Panc1 (cell line): ENCODE measurements around the gene CHMP6. TPM values are rescaled to one million over a fixed set of nuclear protein-coding genes. Genes with fewer than 3 reads are reported as not detected.

Experiments
- ATAC-seq: fragments of 200-7000 bp; cut with Tn5 transposase; 2 replicates; pipeline ENCODE4 v1.9.1; 2020; ENCODE audit warnings: mild to moderate bottlenecking, moderate library complexity
- BruUV-seq: library from RNA; stranded (reverse); fragments of 400-500 nt; replicated peaks from 2 replicates; lab custom pipeline; 2021; lab: Mats Ljungman, UMichigan
- CTCF ChIA-PET: fragments of 300-600 bp; sonication (Branson Sonifier 250); formaldehyde crosslinking; loops from one replicate; lab custom pipeline; 2022; ENCODE audit warnings: antibody characterized with exemption; lab: Charles Lee
- POLR2A ChIA-PET: fragments of 300-600 bp; sonication (Branson Sonifier 250); formaldehyde crosslinking; loops from one replicate; lab custom pipeline; 2022; ENCODE audit warnings: antibody characterized with exemption; lab: Charles Lee
- DNase-seq: peaks from one replicate; pipeline ENCODE4 v3.0.0-alpha.2; 2010; ENCODE audit warnings: low read depth, low spot score
- H3K27ac ChIP-seq: 2 replicates; pipeline ENCODE4 v1.5.1; 2011; ENCODE audit warnings: mild to moderate bottlenecking, low read length, inconsistent platforms
- H3K27me3 ChIP-seq: fragments of 200-500 bp; sonication (Bioruptor generic); 2 replicates; pipeline ENCODE4 v1.6.0; 2014; ENCODE audit warnings: low read length, inconsistent platforms; ENCODE audit not compliant: control insufficient read depth, insufficient read depth
- H3K36me3 ChIP-seq: fragments of 200-500 bp; sonication (Bioruptor generic); 2 replicates; pipeline ENCODE4 v1.5.1; 2014; ENCODE audit warnings: inconsistent platforms, mild to moderate bottlenecking, low read length, moderate library complexity; ENCODE audit not compliant: control insufficient read depth, insufficient read depth
- H3K4me1 ChIP-seq: 2 replicates; pipeline ENCODE4 v1.5.1; 2011; ENCODE audit warnings: inconsistent platforms, mild to moderate bottlenecking, low read length, moderate library complexity; ENCODE audit not compliant: control insufficient read depth, insufficient read depth
- H3K4me3 ChIP-seq, 2 experiments: 2 replicates each; pipeline ENCODE4 v1.5.1; 2011 to 2012; ENCODE audit warnings: low read depth in 2 of 2, low read length in 2 of 2, mild to moderate bottlenecking in 2 of 2, inconsistent platforms in 1 of 2, moderate library complexity in 1 of 2
- H3K9me3 ChIP-seq: fragments of 200-500 bp; sonication (Bioruptor generic); 2 replicates; pipeline ENCODE4 v1.5.1; 2014; ENCODE audit warnings: low read depth, mild to moderate bottlenecking, inconsistent platforms, low read length, moderate library complexity; ENCODE audit not compliant: control insufficient read depth, insufficient read depth
- POLR2AphosphoS5 ChIP-seq: IDR thresholded peaks from 2 replicates; pipeline ENCODE4 v1.6.1; 2012; ENCODE audit warnings: mild to moderate bottlenecking, low read depth, low read length, moderate library complexity
- SIN3A ChIP-seq: IDR thresholded peaks from 2 replicates; pipeline ENCODE4 v1.6.1; 2012; ENCODE audit warnings: low read depth, mild to moderate bottlenecking, low read length, moderate library complexity, borderline replicate concordance; ENCODE audit not compliant: insufficient read depth
- TCF7L2 ChIP-seq: IDR thresholded peaks from 2 replicates; pipeline ENCODE4 v1.6.1; 2011; ENCODE audit warnings: mild to moderate bottlenecking, low read depth, low read length, inconsistent platforms
- in situ Hi-C: cut with HindIII; loops from 2 replicates; pipeline ENCODE4 v1.10.0; 2016; ENCODE audit warnings: low sequenced_read_pairs, low pct_unique_long_range_greater_than_20kb
- intact Hi-C: fragments of 100-400 bp; cut with micrococcal nuclease; formaldehyde crosslinking; loops from one replicate; pipeline ENCODE4 v1.10.0; 2022; ENCODE audit not compliant: unreplicated experiment
- total RNA-seq: library from RNA; stranded (reverse); gene quantifications from one replicate; pipeline ENCODE4 v1.2.1, GENCODE V29; 2021; ENCODE audit not compliant: unreplicated experiment
- TF ChIP-seq, protein P1 (sequence below), 2 experiments: IDR thresholded peaks; 2 replicates each; pipeline ENCODE4 v1.6.1; 2011 to 2012; ENCODE audit warnings: low read depth in 2 of 2, control low read depth in 1 of 2, low read length in 1 of 2, mild to moderate bottlenecking in 1 of 2, moderate library complexity in 1 of 2; ENCODE audit not compliant: insufficient read depth in 1 of 2
- TF ChIP-seq, protein P2 (sequence below): fragments of 450-650 bp; IDR thresholded peaks from 2 replicates; pipeline ENCODE4 v1.5.1; 2017; ENCODE audit warnings: mild to moderate bottlenecking

Gene CHMP6
- total RNA-seq, 1 experiment from 2014 or later, result 43.7 TPM

DNA sequence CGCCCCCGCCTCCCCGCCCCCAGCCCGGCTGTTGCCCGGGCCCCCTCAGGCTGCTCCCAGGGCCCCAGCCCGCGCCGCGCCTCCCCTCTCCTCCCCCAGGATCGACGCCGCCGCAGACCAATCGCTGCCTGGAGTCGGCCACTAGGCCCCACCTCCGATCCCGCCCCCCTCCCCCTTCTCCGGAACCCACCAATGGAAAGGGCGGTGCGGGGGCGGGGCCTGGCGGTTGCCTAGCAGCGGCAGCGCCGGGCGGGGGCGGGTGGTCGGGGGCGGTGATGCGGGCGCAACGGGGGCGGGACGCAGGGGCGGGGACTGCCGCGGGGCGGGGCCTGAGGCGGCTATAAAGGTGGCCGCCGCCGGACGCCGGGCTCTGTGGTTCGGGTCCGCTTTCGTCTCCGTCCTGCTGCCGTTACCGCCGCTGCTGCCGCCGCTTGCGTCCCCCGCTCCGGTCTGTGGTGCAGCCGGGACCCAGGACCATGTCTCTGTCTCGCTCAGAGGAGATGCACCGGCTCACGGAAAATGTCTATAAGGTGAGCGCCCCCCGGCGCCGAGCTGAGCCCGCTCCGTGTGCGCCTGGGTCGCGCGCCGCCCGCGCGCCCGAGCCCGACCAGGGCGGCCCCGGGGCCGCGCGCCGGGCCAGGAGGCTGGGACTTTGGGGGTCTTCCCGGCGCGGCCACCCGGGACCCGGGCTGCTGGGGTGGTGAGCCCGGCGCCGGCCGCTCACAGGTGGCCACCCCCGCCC is 43.3 kb downstream of the CHMP6 start, which contains the start of gene BAIAP2:
TSS of gene BAIAP2 (plus strand) at position 373 of the 742 bp plus-strand sequence. CDS start at position 477, 104 bp downstream.
- no TSS peak for BruUV-seq
- Histone ChIP-seq H3K36me3 (peaks cover 7% of the 10 kb centered on the region; the same call in 1 of the 2 replicates), H3K27me3 (no peaks in the 10 kb centered on the region), H3K4me1 (peaks cover 29% of the 10 kb centered on the region), H3K9me3 (no peaks in the 10 kb centered on the region), H3K4me3 (peak within 1 kb of the TSS; percentile 60 to 87), H3K27ac (peak within 1 kb of the TSS; percentile 99)
- CTCF ChIA-PET, result no interaction called here
- POLR2A ChIA-PET, result no interaction called here
- intact Hi-C loops (loop anchor here (5.0 kb wide), 1 partner anchor 62 kb away; no protein-coding TSS in a partner anchor), in situ Hi-C loops (no loop called here)
- ATAC-seq, result peak; percentile 82
- TF ChIP-seq, protein P1, sequence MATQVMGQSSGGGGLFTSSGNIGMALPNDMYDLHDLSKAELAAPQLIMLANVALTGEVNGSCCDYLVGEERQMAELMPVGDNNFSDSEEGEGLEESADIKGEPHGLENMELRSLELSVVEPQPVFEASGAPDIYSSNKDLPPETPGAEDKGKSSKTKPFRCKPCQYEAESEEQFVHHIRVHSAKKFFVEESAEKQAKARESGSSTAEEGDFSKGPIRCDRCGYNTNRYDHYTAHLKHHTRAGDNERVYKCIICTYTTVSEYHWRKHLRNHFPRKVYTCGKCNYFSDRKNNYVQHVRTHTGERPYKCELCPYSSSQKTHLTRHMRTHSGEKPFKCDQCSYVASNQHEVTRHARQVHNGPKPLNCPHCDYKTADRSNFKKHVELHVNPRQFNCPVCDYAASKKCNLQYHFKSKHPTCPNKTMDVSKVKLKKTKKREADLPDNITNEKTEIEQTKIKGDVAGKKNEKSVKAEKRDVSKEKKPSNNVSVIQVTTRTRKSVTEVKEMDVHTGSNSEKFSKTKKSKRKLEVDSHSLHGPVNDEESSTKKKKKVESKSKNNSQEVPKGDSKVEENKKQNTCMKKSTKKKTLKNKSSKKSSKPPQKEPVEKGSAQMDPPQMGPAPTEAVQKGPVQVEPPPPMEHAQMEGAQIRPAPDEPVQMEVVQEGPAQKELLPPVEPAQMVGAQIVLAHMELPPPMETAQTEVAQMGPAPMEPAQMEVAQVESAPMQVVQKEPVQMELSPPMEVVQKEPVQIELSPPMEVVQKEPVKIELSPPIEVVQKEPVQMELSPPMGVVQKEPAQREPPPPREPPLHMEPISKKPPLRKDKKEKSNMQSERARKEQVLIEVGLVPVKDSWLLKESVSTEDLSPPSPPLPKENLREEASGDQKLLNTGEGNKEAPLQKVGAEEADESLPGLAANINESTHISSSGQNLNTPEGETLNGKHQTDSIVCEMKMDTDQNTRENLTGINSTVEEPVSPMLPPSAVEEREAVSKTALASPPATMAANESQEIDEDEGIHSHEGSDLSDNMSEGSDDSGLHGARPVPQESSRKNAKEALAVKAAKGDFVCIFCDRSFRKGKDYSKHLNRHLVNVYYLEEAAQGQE (IDR thresholded peaks at IDR 0.05; ENCODE audit: insufficient read depth in 1 of 2, low read depth in 2 of 2, low read length in 1 of 2), result peak in 1 of 2 experiments; percentile 59; a peak in 1 of 4 replicates
- TF ChIP-seq SIN3A (peak; percentile 89; the same call in 1 of the 2 replicates), TCF7L2 (no peak), POLR2AphosphoS5 (peak; percentile 100)
- no peak for DNase-seq

DNA sequence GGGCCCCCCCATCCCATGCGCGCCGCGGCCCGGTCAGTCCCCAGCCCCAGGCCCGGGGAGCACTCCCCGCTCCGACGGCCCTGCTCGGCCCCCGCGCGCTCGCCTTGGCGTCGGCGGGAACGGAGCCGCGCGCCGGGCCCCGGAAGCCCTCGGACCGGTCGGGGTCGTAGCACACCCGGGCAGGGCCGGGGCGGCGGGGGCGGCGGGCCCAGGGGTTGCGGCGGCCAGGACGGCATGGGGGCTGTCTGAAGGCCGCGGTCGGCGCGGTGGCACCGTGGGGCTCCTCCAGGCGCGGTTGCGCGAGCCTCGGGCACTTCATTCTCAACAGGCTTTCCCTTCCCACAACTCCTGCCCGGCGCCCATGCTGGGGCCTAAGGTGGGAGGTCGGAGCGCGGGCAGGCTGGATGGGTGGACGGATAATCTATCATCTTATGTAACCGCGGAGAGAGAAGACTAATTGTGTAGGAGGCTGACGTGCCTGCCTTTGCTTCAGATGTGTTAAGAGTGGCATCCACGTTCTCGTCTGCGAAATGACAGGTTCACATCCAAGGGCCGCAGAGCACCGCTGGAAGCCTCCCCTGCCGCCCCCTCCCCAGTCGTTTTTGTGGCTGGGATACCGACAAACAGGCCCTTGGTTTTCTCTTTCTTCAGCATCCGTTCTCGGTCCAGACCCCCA is 44.0 kb downstream of the CHMP6 start:
- no peaks in the 10 kb centered on the region for H3K27me3 ChIP-seq
- BruUV-seq, result no TSS peak
- H3K27ac ChIP-seq, result peak overlapping the region; percentile 99
- H3K4me1 ChIP-seq, result peaks cover 35% of the 10 kb centered on the region
- POLR2A ChIA-PET, result no interaction called here
- DNase-seq (no peak), ATAC-seq (0 out of 2 replicates have a peak, but pooled peaks have one; percentile 0)
- in situ Hi-C loops (no loop called here), intact Hi-C loops (loop anchor here (5.0 kb wide), 1 partner anchor 62 kb away; no protein-coding TSS in a partner anchor)
- peak; percentile 58; the same call in 1 of the 2 replicates for TF ChIP-seq SIN3A
- TF ChIP-seq, protein P2, sequence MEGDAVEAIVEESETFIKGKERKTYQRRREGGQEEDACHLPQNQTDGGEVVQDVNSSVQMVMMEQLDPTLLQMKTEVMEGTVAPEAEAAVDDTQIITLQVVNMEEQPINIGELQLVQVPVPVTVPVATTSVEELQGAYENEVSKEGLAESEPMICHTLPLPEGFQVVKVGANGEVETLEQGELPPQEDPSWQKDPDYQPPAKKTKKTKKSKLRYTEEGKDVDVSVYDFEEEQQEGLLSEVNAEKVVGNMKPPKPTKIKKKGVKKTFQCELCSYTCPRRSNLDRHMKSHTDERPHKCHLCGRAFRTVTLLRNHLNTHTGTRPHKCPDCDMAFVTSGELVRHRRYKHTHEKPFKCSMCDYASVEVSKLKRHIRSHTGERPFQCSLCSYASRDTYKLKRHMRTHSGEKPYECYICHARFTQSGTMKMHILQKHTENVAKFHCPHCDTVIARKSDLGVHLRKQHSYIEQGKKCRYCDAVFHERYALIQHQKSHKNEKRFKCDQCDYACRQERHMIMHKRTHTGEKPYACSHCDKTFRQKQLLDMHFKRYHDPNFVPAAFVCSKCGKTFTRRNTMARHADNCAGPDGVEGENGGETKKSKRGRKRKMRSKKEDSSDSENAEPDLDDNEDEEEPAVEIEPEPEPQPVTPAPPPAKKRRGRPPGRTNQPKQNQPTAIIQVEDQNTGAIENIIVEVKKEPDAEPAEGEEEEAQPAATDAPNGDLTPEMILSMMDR, result no peak
- peak overlapping the region; percentile 59 to 87 for H3K4me3 ChIP-seq
- H3K9me3 ChIP-seq, result no peaks in the 10 kb centered on the region
- CTCF ChIA-PET, result no interaction called here
- H3K36me3 ChIP-seq, result peaks cover 7% of the 10 kb centered on the region; the same call in 1 of the 2 replicates
